ENCODE measurements around the gene LRSAM1. TPM values are rescaled to one million over a fixed set of nuclear protein-coding genes. Genes with fewer than 3 reads are reported as not detected.

LRSAM1 gene
- total and polyA plus RNA-seq, 11 donors = 21.9 to 42.2 (median 31.6) TPM

DNA sequence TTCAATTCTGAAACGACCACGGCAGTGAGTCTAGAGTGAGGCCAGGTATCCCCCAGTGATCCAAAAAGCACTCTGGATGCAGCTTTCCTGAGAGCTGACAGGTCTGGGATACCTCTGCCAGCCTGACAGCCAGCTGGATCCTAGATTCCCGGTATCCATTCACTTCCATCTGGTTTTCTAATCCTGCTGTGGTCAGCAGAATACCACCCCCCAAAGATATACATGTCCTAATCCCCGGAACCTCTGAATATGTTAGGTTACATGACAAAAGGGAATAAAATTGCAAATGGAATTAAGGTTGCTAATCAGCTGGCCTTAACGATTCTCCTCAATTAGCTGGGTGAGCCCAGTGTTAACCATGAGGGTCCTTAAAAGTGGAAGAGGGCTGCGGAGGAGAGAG is 28.5 kb upstream of the LRSAM1 start:
- Histone ChIP-seq H3K9me3 (no peaks in the 10 kb centered on the region), H3K4me3 (peak overlapping the region in 9 of 12 donors; percentile 57 to 97 (median 76)), H3K36me3 (peaks cover 0 to 9% (median 0%) of the 10 kb centered on the region in 9 donors), H3K4me1 (peaks cover 10 to 48% (median 27%) of the 10 kb centered on the region in 12 donors), H3K27ac (peak overlapping the region in 5 of 12 donors; percentile 85 to 95 (median 92)), H3K27me3 (no peaks in the 10 kb centered on the region)
- intact Hi-C loops (cut with DNase I) = no loop called here
- TF ChIP-seq, protein P1, sequence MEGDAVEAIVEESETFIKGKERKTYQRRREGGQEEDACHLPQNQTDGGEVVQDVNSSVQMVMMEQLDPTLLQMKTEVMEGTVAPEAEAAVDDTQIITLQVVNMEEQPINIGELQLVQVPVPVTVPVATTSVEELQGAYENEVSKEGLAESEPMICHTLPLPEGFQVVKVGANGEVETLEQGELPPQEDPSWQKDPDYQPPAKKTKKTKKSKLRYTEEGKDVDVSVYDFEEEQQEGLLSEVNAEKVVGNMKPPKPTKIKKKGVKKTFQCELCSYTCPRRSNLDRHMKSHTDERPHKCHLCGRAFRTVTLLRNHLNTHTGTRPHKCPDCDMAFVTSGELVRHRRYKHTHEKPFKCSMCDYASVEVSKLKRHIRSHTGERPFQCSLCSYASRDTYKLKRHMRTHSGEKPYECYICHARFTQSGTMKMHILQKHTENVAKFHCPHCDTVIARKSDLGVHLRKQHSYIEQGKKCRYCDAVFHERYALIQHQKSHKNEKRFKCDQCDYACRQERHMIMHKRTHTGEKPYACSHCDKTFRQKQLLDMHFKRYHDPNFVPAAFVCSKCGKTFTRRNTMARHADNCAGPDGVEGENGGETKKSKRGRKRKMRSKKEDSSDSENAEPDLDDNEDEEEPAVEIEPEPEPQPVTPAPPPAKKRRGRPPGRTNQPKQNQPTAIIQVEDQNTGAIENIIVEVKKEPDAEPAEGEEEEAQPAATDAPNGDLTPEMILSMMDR (IDR thresholded peaks at IDR 0.05) = no peak
- no peak for TF ChIP-seq POLR2A (IDR thresholded peaks at IDR 0.05)
- ATAC-seq (no peak), DNase-seq (no peak)
- 49 to 65% (median 50%) methylated on average over 6 of the region's 6 CpGs for WGBS, 4 donors

DNA sequence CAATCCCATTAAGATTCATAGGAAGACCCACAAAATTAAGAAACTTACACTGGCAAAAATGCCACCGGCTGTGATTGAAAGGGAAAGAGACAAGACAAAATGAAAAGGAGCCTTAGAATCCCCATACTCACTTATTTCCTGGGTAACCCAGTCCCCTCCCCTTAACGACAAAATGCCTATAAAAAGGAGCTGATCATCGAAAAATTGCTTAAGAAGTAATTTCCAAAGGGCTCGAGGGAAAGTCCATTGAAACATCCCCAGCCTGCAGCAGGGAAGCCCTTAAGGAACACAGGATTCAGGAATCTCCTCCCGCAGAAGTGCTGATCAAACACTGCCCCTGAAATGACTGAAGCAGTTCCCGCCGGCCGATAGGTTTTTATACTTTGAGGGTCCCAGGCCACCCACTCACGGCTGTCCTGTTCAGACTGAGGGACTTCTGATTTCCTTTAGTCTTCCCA is 27.8 kb upstream of the LRSAM1 start:
- Histone ChIP-seq H3K36me3 (peaks cover 0 to 16% (median 7%) of the 10 kb centered on the region in 9 donors), H3K27ac (peak overlapping the region; percentile 69 to 95 (median 92)), H3K9me3 (no peaks in the 10 kb centered on the region), H3K4me1 (peaks cover 10 to 48% (median 27%) of the 10 kb centered on the region in 12 donors), H3K27me3 (no peaks in the 10 kb centered on the region), H3K4me3 (peak overlapping the region; percentile 57 to 97 (median 78))
- 1 to 2% (median 2%) methylated on average over 8 to 9 of the region's 9 CpGs for WGBS, 4 donors
- ATAC-seq = peak in 1 of 4 donors; percentile 5
- no peak for DNase-seq
- TF ChIP-seq POLR2A (IDR thresholded peaks at IDR 0.05) = no peak
- TF ChIP-seq, protein P1 (IDR thresholded peaks at IDR 0.05) = no peak
- intact Hi-C loops (cut with DNase I) = no loop called here

DNA sequence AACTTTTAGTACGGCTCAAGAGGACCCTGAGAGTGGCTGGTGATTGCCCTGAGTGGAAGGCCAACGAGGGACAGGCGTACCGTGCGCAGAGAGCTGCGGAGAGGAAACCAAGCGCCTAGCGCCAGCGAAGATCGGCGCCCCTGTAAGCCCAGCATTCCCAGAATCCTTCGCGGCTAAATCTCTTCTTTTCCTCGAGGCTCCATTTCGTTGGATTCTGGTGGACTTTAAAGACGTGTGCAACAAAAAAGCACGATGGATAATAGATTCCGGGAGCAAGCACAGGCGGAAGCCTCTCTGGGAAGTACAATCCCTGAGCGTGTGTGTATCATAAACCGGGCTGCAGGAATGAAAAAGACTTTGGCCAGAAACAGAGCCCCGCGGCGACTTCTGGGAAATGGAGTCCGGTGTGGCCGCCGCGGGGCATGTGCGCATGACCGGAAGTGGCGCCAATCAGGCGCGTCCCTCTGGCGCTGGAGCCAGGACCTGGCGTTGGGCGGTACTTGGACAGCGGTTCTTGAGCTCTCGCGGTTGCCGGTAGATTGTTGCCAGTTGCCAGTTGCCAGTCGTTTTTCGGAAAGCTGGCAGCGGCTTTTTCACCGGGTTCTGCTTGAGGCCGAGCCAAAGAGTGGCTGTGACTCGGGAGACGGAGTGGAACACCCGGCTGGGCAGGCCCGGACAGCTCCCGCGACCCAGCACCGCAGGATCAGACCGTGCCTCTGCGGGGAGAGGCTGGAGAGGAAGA is 27.2 kb upstream of the LRSAM1 start, which contains the start of gene ZNF79:
Gene ZNF79 (plus strand): TSS at position 449 of the 742 bp plus-strand sequence. CDS start 406 bp downstream, outside the sequence.
- DNase-seq = peak; percentile 94 to 96 (median 95)
- H3K4me1 ChIP-seq = peaks cover 10 to 46% (median 27%) of the 10 kb centered on the region in 12 donors
- H3K27me3 ChIP-seq = no peaks in the 10 kb centered on the region
- peaks cover 0 to 22% (median 13%) of the 10 kb centered on the region in 9 donors for H3K36me3 ChIP-seq
- 0% methylated on average over 53 to 54 of the region's 54 CpGs for WGBS, 4 donors
- peak; percentile 97 to 99 (median 98) for ATAC-seq
- peak within 1 kb of the TSS; percentile 57 to 97 (median 78) for H3K4me3 ChIP-seq
- intact Hi-C loops (cut with DNase I) = loop anchor here in 3 of 10 donors (1.0 to 2.0 kb wide), 2 partner anchors 27 kb away; partner anchors contain the start of genes LRSAM1 (in 3 of the 3), RPL12 (in 3 of the 3) and SLC2A8 (in 1 of the 3)
- H3K27ac ChIP-seq = peak within 1 kb of the TSS; percentile 69 to 95 (median 92)
- TF ChIP-seq, protein P1 (IDR thresholded peaks at IDR 0.05) = no peak
- peak in 1 of 2 donors; percentile 67 for TF ChIP-seq POLR2A (IDR thresholded peaks at IDR 0.05)
- H3K9me3 ChIP-seq = no peaks in the 10 kb centered on the region

DNA sequence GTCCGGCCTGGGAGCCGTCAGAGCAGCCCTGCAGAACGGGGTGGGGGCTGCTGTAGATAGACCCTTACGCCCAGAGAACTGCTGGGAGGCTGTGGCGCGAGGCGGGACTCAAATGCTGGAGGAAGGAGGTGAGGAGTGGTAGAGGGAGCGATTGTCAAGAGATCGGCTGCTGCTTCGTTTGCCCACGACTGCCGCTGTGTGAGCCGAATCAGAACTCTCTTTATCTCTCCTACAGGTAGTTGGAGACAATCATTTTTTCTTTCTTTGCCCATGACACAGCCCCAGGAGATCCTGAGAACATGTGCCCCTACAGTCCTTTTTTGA is 26.7 kb upstream of the LRSAM1 start:
- TF ChIP-seq, protein P1 (IDR thresholded peaks at IDR 0.05) = no peak
- TF ChIP-seq POLR2A (IDR thresholded peaks at IDR 0.05) = no peak
- no peaks in the 10 kb centered on the region for H3K9me3 ChIP-seq
- no peaks in the 10 kb centered on the region for H3K27me3 ChIP-seq
- peaks cover 10 to 41% (median 27%) of the 10 kb centered on the region in 12 donors for H3K4me1 ChIP-seq
- peak overlapping the region; percentile 57 to 97 (median 78) for H3K4me3 ChIP-seq
- H3K27ac ChIP-seq = peak overlapping the region; percentile 69 to 95 (median 92)
- no peak for DNase-seq
- H3K36me3 ChIP-seq = peaks cover 0 to 27% (median 18%) of the 10 kb centered on the region in 9 donors
- intact Hi-C loops (cut with DNase I) = loop anchor here in 3 of 10 donors (1.0 to 2.0 kb wide), 2 partner anchors 27 to 28 kb away; partner anchors contain the start of genes LRSAM1 (in 3 of the 3), RPL12 (in 3 of the 3) and SLC2A8 (in 1 of the 3)
- no peak for ATAC-seq
- 0 to 3% (median 1%) methylated on average over 11 to 13 of the region's 13 CpGs for WGBS, 4 donors
